Measurements from ENCODE around the gene SPECC1.
"Not testable (repeated sequence)": the region's sequence is repeated elsewhere in the genome, so short reads cannot be mapped to it uniquely, and the experiment has no call there.

SPECC1 gene

GRCh38 chr17:20097330-20097729, 88.2 kb downstream of the SPECC1 start:
- DNase-seq, result no peak

DNA sequence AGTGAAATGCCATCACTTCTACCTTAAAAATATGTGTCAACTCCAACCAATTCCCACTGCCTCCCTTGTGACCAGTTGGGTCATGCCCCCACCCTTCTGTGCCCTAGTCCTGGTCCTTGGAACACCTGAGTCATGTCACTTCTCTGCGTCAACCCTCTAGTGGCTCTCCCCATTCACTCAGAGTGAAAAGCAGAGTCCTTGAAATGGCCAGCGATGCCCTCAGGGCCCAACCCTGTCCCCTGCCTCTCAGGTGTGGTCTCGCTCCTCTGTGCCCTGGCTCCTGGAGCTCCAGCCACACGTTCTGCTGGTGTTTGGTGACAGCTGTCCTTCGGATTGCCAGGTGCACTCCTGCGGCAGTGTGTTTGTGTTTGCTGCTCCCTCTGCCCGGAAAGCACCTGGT, 89.2 kb downstream of the SPECC1 start:
- no peak for DNase-seq

DNA sequence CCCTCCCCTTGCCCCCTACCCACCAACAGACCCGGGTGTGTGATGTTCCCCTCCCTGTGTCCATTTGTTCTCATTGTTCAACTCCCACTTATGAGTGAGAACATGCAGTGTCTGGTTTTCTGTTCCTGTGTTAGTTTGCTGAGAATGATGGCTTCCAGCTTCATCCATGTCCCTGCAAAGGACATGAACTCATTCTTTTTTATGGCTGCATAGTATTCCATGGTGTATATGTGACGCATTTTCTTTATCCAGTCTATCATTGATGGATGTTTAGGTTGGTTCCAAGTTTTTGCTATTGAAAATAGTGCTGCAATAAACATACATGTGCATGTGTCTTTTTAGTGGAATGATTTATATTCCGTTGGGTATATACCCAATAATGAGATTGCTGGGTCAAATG, 91.6 kb downstream of the SPECC1 start:
- not testable (repeated sequence) for DNase-seq

GRCh38 chr17:20103454-20104446, 94.6 kb downstream of the SPECC1 start:
- no peak for DNase-seq

DNA sequence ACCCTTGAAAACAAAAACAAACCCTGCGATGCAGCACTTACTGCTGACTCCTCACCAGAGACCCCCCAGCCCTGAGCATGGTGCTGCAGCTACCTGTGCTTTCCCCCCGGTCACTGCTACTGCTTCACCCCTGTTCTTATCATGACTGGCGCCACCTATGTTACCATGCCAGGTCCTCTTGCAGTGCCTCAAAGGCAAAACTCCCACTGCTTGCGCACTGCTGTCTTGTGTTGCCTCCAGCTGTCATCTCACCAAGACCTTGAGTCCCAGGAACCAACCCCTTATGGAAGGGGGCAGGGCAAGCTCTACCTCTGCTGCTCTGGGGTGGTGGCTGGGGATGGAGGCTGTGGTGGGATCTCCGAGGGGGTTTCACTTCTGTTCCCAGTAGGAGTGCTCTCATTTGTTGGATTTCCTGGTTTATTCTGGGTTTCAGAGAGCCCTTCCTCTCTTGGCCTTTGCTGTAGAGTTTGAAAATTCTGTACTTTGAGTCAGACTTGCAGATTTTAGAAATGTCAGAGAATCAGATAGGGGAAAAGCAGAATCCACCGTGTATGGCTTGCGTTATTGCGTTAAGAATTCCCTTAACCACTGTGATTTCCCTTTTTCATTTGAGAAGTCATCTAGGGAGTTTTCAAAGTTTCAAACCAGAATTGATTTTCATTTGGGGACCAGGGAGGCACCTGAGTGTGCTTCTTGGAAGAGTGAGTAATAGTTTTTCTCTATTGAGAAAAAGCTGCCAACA, 96.6 kb downstream of the SPECC1 start:
- DNase-seq, result no peak

- DNase-seq, result not testable (repeated sequence)
These were observed 97.3 kb downstream of the SPECC1 start for GRCh38 chr17:20106446-20106845.

GRCh38 chr17:20109076-20109475, 99.9 kb downstream of the SPECC1 start:
- DNase-seq, result no peak

DNA sequence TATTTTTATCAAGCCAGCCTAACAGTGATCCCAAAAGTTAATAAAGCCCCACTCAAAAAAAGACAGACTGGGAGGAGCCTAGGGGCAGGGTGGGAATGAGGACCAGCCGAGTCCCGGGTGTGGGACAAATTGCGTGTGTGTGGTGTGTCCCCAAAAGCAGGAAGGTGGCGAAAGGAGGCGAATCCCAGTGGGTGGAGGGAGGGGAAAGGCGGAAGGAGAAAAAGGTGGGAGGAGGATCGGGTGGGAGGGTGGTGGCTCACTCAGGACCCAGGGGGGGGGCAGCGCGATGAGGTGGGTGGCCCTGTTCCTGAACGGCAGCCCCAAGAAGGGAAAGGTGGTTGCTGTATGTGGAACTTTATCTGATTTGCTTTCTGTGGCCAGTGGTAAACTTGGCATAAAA, 102.4 kb downstream of the SPECC1 start:
- no peak for DNase-seq

DNA sequence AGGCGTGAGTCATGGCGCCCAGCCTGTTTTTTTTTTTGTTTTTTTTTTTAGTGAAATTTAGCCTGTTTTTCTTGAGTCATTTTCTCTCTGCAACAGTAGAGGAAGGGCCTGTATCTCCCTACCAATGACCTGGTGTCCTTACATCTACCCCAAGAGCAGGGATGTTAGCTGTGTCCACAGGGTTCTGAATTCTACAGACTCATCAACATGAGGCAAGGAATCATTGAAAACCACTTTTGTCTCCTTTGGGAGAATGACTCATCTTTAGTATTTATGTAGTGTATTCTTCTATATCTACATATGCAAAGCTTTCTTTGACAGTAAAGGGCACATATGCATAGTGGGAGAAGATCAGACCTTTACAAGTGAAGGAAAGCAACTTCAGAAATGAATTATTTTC, 105.3 kb downstream of the SPECC1 start:
- no peak for DNase-seq

- peak; percentile 62 for DNase-seq
These were observed 107.6 kb downstream of the SPECC1 start for GRCh38 chr17:20116683-20117309.

- no peak for DNase-seq
These were observed 109.1 kb downstream of the SPECC1 start for GRCh38 chr17:20118280-20118679.

DNA sequence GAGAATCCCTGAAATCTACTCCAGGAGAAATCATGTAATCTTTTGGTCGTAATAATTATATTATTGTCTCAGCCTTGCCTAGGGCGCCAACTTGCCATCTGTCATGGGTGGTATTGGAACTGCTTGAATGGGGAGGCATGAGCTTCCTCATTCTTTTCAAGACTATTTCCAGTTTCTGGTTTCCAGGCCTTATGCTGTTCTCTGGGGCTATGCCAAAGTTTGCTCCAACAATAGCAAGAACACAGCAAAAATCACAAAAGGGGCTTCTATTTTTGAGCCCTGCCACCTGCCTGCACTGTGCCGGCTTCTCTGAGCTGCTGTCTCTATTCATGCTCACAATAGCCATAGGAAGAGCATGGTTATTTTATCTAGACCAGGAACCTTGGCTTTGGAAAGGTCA, 111.7 kb downstream of the SPECC1 start:
- DNase-seq, result no peak

DNA sequence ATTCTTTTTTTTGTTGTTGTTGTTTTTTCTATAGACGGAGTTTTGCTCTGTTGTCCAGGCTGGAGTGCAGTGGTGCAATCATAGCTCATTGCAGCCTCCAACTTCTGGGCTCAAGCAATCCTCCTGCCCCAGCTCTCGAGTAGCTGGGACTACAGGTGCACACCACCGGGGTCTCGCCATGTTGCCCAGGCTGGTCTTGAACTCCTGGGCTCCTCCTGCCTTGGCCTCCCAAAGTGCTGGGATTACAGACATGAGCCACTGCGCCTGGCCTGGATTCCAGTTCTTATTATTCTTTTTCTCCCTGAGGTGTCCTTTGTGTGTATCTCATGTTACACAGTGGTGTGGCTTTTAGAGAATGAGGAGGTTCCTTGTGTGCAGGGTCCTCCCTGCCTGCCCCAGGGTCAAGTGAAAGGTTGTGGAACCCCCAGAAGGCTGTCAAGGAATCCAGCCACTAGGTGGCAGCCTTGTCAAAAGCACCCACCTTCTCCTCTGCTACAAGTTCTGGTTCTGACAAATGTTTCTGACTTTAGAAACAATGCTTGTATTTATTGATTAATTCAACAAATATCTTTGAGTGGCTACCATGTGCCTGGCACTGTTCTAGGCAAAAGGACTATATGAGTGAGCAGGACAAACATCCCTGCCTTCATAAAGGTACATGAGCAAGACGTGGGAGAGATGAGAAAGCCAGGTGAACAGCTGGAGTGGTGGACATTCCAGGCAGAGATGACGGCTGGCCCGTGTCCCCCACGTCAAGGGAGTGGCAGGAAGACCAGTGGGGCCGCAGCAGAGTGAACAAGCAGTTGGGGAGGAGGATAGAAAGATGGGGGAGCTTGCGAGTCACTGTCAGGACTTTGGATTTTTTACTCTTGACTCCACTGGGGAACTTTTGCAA, 112.4 kb downstream of the SPECC1 start:
- peak; percentile 77 for DNase-seq

DNA sequence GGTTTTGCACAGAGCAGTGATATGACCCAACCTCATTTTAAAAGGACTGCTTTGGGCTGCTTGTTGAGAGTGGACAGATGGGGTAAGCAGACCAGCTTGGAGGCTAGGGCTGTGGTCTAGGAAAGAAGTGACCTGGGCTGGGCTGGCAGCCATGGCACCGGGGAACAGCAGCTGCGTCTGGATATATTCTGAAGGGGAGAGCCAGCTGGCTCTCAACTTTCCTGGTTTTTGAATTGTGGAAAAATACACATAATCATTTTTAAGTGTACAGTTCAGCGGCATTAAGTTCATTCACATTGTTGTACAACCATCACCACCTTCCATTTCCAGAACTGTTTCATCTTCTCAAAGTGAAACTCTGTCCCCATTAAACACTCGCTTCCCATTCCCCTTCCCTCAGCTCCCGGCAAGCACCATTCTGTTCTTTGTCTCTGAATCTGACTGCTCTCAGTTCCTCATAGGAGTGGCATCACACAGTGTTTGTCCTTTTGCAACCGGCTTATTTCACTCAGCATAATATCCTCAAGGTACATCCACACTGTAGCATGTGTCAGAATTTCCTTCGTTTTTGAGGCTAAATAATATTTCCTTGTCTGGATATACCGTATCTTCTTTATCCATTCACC, 113.2 kb downstream of the SPECC1 start:
- DNase-seq, result no peak

GRCh38 chr17:20123209-20123608, 114.0 kb downstream of the SPECC1 start:
- no peak for DNase-seq

DNA sequence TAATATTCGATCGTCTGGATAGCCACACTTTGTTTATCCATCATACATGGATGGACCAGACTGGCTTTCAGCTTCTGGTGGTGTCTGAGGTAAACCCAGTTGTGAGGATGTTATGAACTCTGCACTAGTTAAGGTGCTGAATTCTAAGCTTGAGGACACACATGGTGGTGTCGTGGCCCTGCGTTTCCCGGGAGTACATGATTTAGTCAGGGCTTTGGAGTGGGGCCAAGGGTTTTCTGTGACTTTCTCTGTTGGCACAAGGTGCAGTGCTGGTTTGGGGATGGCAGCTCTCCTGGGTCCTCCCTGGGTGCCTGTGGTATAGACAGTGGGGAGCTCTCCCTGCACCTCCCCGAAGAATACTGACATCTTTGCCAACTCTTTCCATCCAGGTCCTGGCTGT, 116.6 kb downstream of the SPECC1 start:
- no peak for DNase-seq

- no peak for DNase-seq
These were observed 118.3 kb downstream of the SPECC1 start for GRCh38 chr17:20127360-20128035.

- DNase-seq, result no peak
These were observed 119.0 kb downstream of the SPECC1 start for GRCh38 chr17:20128036-20128667.

- DNase-seq, result no peak
These were observed 124.4 kb downstream of the SPECC1 start for GRCh38 chr17:20133517-20133916.

GRCh38 chr17:20141198-20141972, 132.2 kb downstream of the SPECC1 start:
- no peak for DNase-seq
